Right lobe of liver (tissue), 6 donors: ENCODE measurements around the gene SLC2A1. TPM values are rescaled to one million over a fixed set of nuclear protein-coding genes. Genes with fewer than 3 reads are reported as not detected.

ENCODE experiments used
- ATAC-seq, 4 donors: fragments of 200-7000 bp; cut with Tn5 transposase; one replicate each; pipeline ENCODE4 v1.9.1; 2020; ENCODE audit warnings: mild to moderate bottlenecking in 4 of 4, moderate library complexity in 4 of 4
- DNase-seq, 3 donors: peaks; one replicate each; pipeline ENCODE4 v3.0.0-alpha.2; 2020
- H3K27ac ChIP-seq, 3 donors: fragments of 200-600 bp; one replicate each; pipeline ENCODE4 v1.8.0; 2022
- H3K27me3 ChIP-seq, 2 donors: fragments of 200-600 bp; one replicate each; pipeline ENCODE4 v1.8.0; 2022
- H3K36me3 ChIP-seq, 4 donors: fragments of 200-600 bp; sonication (generic) in 1 of 4; one replicate each; pipeline versions ENCODE4 v1.5.1 to v1.8.0; 2017 to 2022; ENCODE audit warnings: control low read depth in 1 of 4
- H3K4me1 ChIP-seq, 4 donors: fragments of 200-600 bp; sonication (generic) in 1 of 4; one replicate each; pipeline versions ENCODE4 v1.5.1 to v1.8.0; 2017 to 2022; ENCODE audit warnings: control low read depth in 1 of 4
- H3K4me3 ChIP-seq, 3 donors: fragments of 200-600 bp; one replicate each; pipeline ENCODE4 v1.8.0; 2022
- H3K9me3 ChIP-seq, 4 donors: fragments of 200-600 bp; sonication (generic) in 1 of 4; one replicate each; pipeline versions ENCODE4 v1.5.1 to v1.8.0; 2017 to 2022; ENCODE audit warnings: control low read depth in 1 of 4
- POLR2A ChIP-seq: fragments of 450-650 bp; IDR thresholded peaks from one replicate; pipeline ENCODE4 v1.6.1; 2017; ENCODE audit warnings: antibody characterized with exemption, mild to moderate bottlenecking
- WGBS: methylation state at CpG from one replicate; pipeline ENCODE4 v1.1.6; 2018; ENCODE audit warnings: low coverage, low lambda C conversion rate; ENCODE audit not compliant: insufficient coverage; ENCODE audit errors: missing lambda C conversion rate; 5-methylcytosine and 5-hydroxymethylcytosine counted together
- intact Hi-C, 2 donors: fragments of 100-400 bp; cut with DNase I; formaldehyde crosslinking; loops; one replicate each; pipeline versions ENCODE4 v1.11.2 to v1.14.1; 2022
- total RNA-seq, 6 experiments: library from RNA; depleted of rRNA in 2 of 6; stranded (reverse); fragments of >200 nt in 2 of 6; fragmentation: NEBNext Ultra II Directional in 3 of 6; extraction: Animal tissue kit (Norgen Biotek cat#: 25700) in 3 of 6; gene quantifications; one replicate each; pipeline versions ENCODE4 v1.1.0 to v1.2.4, GENCODE V29; 2016 to 2023
- TF ChIP-seq, protein P1 (sequence below), 4 donors: fragments of 200-600 bp in 3 of 4; fragments of 450-650 bp in 1 of 4; IDR thresholded peaks; one replicate each; pipeline versions ENCODE4 v1.5.1 to v1.8.0; 2016 to 2022; ENCODE audit warnings: antibody characterized with exemption in 4 of 4, mild to moderate bottlenecking in 2 of 4
- donor health status: DM: no; HTN: yes; CAD: no.
- donor health status: DM: no; HTN: no; CAD: no.
- donor health status: DM: no; HTN: no; CAD: no.
- donor health status: DM: no; HTN: yes; CAD: no.
- donor health status: DM: no; HTN: yes; CAD: no.

SLC2A1 gene
- total RNA-seq, 6 experiments from 2014 or later = 0.74 to 34.3 (median 5.8) TPM

DNA sequence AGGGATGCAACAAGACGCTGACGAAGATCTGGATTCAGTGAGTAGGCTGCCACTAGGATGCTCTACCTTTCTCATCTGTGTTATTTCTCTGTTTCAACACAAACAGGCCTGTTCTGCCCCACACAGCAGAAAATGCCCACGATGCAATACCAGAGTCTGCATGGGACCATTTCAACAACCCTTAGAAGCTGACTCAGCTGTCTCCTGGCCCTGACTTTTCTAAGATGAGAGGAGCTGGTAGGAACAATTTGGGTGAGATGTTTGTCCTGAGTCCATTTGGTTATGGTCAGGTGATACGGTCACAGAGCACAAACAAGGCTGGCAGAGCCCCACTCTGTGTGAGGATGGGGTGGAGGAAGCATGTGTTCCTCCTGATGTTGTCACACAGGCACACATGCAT lies 11.5 kb upstream of the SLC2A1 start:
- WGBS = 75% methylated on average over 4 of the region's 4 CpGs
- DNase-seq (peak in 1 of 3 donors; percentile 25), ATAC-seq (no peak)
- H3K4me3 ChIP-seq = no peak overlapping the region
- no peaks in the 10 kb centered on the region for H3K4me1 ChIP-seq
- TF ChIP-seq, protein P1, sequence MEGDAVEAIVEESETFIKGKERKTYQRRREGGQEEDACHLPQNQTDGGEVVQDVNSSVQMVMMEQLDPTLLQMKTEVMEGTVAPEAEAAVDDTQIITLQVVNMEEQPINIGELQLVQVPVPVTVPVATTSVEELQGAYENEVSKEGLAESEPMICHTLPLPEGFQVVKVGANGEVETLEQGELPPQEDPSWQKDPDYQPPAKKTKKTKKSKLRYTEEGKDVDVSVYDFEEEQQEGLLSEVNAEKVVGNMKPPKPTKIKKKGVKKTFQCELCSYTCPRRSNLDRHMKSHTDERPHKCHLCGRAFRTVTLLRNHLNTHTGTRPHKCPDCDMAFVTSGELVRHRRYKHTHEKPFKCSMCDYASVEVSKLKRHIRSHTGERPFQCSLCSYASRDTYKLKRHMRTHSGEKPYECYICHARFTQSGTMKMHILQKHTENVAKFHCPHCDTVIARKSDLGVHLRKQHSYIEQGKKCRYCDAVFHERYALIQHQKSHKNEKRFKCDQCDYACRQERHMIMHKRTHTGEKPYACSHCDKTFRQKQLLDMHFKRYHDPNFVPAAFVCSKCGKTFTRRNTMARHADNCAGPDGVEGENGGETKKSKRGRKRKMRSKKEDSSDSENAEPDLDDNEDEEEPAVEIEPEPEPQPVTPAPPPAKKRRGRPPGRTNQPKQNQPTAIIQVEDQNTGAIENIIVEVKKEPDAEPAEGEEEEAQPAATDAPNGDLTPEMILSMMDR (IDR thresholded peaks at IDR 0.05) = no peak
- TF ChIP-seq POLR2A = no peak
- intact Hi-C loops = no loop called here
- H3K9me3 ChIP-seq = no peaks in the 10 kb centered on the region
- no peaks in the 10 kb centered on the region for H3K27me3 ChIP-seq
- no peak overlapping the region for H3K27ac ChIP-seq
- no peaks in the 10 kb centered on the region for H3K36me3 ChIP-seq

DNA sequence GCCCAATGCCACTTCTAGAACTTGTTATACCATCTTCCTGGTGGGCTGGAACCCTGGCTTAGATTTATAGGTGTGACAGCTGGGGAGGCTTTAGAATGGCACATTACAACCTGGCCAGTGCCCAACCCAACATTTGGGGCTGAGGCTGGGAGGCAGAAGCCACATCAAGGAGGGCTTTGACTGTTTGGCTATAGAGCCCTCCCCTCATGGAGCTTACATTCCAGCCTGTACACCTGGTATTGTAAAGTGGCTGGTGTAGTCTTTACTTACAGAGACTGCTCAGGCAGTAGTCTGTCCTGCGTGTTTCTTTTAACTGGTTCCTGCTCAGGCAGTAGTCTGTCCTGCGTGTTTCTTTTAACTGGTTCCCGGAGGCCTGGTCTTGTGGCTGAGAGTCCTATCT lies 10.0 kb upstream of the SLC2A1 start:
- WGBS = 86% methylated on average over 1 of the region's 3 CpGs
- DNase-seq (no peak), ATAC-seq (no peak)
- intact Hi-C loops = no loop called here
- no peak overlapping the region for H3K27ac ChIP-seq
- H3K4me3 ChIP-seq = no peak overlapping the region
- H3K27me3 ChIP-seq = no peaks in the 10 kb centered on the region
- H3K9me3 ChIP-seq = no peaks in the 10 kb centered on the region
- TF ChIP-seq, protein P1 (IDR thresholded peaks at IDR 0.05) = no peak
- TF ChIP-seq POLR2A = no peak
- H3K36me3 ChIP-seq = no peaks in the 10 kb centered on the region
- no peaks in the 10 kb centered on the region for H3K4me1 ChIP-seq

DNA sequence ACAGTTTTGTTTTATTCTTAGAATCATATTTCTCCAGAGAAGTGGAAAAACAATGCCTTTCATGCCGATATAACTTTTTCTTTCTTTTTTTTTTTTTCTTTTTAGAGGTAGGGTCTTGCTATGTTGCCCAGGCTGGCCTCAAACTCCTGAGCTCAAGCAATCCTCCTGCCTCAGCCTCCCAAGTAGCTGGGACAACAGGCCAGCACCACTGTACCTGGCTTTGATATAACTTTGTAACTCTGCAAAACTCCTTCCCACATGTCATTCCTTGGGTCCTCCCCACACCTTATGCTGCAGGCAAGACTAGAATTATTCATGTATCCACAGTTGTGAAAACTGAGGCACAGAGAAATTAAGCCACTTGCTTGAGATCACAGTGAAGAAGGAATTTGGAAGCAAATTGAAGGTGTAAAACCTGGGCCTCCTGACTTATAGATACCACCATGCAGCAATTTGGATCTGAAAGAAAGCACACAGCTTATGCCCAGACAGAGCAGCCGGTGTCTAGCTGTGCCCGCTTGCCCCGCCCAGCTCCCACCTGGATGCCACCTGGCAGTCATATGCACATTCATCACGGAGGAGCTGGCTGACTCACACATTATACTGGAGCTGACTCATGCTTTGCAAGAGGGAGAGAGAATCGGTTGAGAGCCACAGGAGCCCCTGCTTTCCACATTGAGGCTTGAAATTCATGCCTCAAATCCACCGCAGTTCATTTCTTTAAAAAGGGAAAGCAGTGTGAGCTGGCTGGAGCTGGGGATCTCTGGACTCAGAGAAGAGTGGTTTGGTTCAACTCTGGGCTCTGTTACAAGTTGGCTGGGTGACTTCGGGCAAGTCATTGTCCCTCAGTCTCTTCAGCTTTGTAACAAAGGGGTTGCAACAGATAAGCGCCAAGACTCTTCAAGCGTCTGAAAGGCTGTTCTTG lies 8.3 kb upstream of the SLC2A1 start:
- no peaks in the 10 kb centered on the region for H3K9me3 ChIP-seq
- intact Hi-C loops = no loop called here
- no peak overlapping the region for H3K4me3 ChIP-seq
- no peaks in the 10 kb centered on the region for H3K36me3 ChIP-seq
- H3K27ac ChIP-seq = no peak overlapping the region
- no peaks in the 10 kb centered on the region for H3K4me1 ChIP-seq
- 48% methylated on average over 5 of the region's 10 CpGs for WGBS
- TF ChIP-seq, protein P1 (IDR thresholded peaks at IDR 0.05) = no peak
- TF ChIP-seq POLR2A = no peak
- ATAC-seq (peak in 1 of 4 donors; percentile 66), DNase-seq (peak in 1 of 3 donors; percentile 23)
- H3K27me3 ChIP-seq = no peaks in the 10 kb centered on the region

DNA sequence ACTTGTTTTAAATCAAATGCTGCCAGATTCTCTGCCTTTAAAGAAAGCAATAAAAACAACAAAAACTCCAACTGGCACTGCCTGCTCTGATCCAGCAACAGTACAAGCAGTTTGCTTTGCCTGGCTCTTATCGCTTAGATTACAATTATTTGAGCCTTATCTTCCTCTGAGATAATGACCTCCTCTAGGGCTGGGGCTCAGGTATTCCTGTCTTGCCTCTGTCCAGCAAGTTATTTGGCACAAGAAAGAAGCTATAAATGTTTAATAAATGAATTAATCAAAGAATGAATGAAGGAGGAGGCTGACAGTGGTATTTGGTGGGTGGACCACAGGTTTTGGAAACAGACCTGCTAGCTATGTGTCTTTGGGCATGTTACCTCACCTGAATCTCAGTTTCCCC lies 6.7 kb upstream of the SLC2A1 start:
- DNase-seq (no peak), ATAC-seq (no peak)
- Histone ChIP-seq H3K27me3 (no peaks in the 10 kb centered on the region), H3K4me1 (no peaks in the 10 kb centered on the region), H3K9me3 (no peaks in the 10 kb centered on the region), H3K27ac (no peak overlapping the region), H3K36me3 (no peaks in the 10 kb centered on the region), H3K4me3 (no peak overlapping the region)
- 43% methylated on average over 1 of the region's 1 CpG for WGBS
- TF ChIP-seq, protein P1 (IDR thresholded peaks at IDR 0.05) = no peak
- no peak for TF ChIP-seq POLR2A
- intact Hi-C loops = no loop called here
